Vagina (tissue), 2 donors: ENCODE data around the gene JKAMP.

ENCODE experiments used
- CTCF ChIP-seq, 3 experiments: fragments of 450-650 bp in 2 of 3; fragments of 200-600 bp in 1 of 3; sonication (generic) in 1 of 3; IDR thresholded peaks; one replicate each; pipeline ENCODE4 v1.5.1; 2017 to 2019; ENCODE audit warnings: antibody characterized with exemption in 3 of 3, mild to moderate bottlenecking in 2 of 3, moderate library complexity in 2 of 3
- POLR2A ChIP-seq, 2 donors: fragments of 450-650 bp; IDR thresholded peaks; one replicate each; pipeline ENCODE4 v1.6.1; 2017; ENCODE audit warnings: antibody characterized with exemption in 2 of 2, mild to moderate bottlenecking in 2 of 2, moderate library complexity in 2 of 2

DNA sequence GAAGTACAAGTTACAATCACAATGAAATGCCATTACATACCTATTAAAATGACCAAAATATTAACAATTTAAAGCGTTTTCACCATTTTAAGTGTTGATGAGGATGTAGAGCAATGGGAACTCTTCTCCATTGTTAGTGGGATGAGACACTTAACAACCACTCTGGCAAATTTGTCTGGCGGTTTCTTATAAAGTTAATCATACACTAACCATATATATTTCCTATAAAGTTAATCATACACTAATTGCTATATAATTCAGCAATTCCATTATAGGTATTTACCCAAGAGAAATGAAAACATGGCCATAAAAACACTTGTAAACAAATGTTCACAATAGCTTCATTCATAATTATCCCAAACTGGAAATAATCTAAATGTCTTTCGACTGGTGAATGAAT lies 35.9 kb downstream of the JKAMP start:
- TF ChIP-seq CTCF (IDR thresholded peaks at IDR 0.05) (no peak), POLR2A (IDR thresholded peaks at IDR 0.05) (no peak)
